Mucosa of stomach (tissue), 1 donor: ENCODE data around the gene ADCY10.
"Not testable (repeated sequence)": the region's sequence is repeated elsewhere in the genome, so short reads cannot be mapped to it uniquely, and the experiment has no call there.

Source experiments
- H3K27me3 ChIP-seq: one replicate; pipeline ENCODE4 v1.7.0; 2013; ENCODE audit warnings: mild to moderate bottlenecking, low read length; ENCODE audit not compliant: control insufficient read depth, insufficient read depth
- H3K36me3 ChIP-seq: one replicate; pipeline ENCODE4 v1.7.0; 2013; ENCODE audit warnings: low read length; ENCODE audit not compliant: control insufficient read depth, insufficient read depth
- H3K4me1 ChIP-seq: one replicate; pipeline ENCODE4 v1.7.0; 2013; ENCODE audit warnings: mild to moderate bottlenecking, low read length; ENCODE audit not compliant: control insufficient read depth, insufficient read depth
- H3K4me3 ChIP-seq: one replicate; pipeline ENCODE4 v1.7.0; 2013; ENCODE audit warnings: low read length
- H3K9ac ChIP-seq: one replicate; pipeline ENCODE4 v1.7.0; 2013; ENCODE audit warnings: mild to moderate bottlenecking, low read length, moderate library complexity
- H3K9me3 ChIP-seq: one replicate; pipeline ENCODE4 v1.7.0; 2013; ENCODE audit warnings: mild to moderate bottlenecking, low read length, moderate library complexity; ENCODE audit not compliant: control insufficient read depth
- donor health status: Pancreatic carcinoma.

ADCY10 gene

DNA sequence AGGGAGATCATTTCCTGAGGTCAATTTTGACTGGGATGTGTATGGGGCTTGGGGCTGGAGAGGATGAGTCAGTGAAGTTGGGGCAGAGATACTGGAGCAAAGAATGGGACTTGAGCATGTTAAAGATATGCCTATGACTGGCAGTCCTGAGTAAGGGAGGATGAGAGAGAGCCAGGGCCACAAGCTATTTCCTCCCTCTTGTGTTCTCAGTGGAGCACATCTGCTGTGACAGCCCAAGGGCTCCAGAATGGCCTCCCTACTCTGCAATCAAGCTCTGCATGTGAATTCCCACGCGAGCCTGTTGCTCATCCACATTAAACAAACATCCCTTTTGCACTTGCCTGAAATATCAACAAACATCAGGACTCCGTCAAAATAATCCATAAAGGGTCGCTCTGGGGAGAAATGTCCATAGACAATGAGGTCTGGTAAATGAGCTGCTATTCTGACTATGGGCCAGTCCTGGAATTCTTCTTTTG lies 9.2 kb downstream of the ADCY10 start:
- no peaks in the 10 kb centered on the region for H3K27me3 ChIP-seq
- no peak overlapping the region for H3K9ac ChIP-seq
- H3K4me1 ChIP-seq, result no peaks in the 10 kb centered on the region

GRCh38 chr1:167900907-167901306 lies 13.0 kb downstream of the ADCY10 start:
- no peaks in the 10 kb centered on the region for H3K36me3 ChIP-seq
- no peaks in the 10 kb centered on the region for H3K4me1 ChIP-seq
- no peak overlapping the region for H3K9ac ChIP-seq
- no peak overlapping the region for H3K4me3 ChIP-seq
- no peaks in the 10 kb centered on the region for H3K9me3 ChIP-seq
- no peaks in the 10 kb centered on the region for H3K27me3 ChIP-seq

More for the DNA sequence above, 9.2 kb downstream of the ADCY10 start:
- Histone ChIP-seq H3K4me3 (no peak overlapping the region), H3K36me3 (no peaks in the 10 kb centered on the region), H3K9me3 (no peaks in the 10 kb centered on the region)

GRCh38 chr1:167899253-167899681 lies 14.7 kb downstream of the ADCY10 start:
- H3K4me3 ChIP-seq, result no peak overlapping the region
- H3K27me3 ChIP-seq, result no peaks in the 10 kb centered on the region
- no peaks in the 10 kb centered on the region for H3K4me1 ChIP-seq
- no peaks in the 10 kb centered on the region for H3K9me3 ChIP-seq
- H3K9ac ChIP-seq, result no peak overlapping the region
- H3K36me3 ChIP-seq, result no peaks in the 10 kb centered on the region

DNA sequence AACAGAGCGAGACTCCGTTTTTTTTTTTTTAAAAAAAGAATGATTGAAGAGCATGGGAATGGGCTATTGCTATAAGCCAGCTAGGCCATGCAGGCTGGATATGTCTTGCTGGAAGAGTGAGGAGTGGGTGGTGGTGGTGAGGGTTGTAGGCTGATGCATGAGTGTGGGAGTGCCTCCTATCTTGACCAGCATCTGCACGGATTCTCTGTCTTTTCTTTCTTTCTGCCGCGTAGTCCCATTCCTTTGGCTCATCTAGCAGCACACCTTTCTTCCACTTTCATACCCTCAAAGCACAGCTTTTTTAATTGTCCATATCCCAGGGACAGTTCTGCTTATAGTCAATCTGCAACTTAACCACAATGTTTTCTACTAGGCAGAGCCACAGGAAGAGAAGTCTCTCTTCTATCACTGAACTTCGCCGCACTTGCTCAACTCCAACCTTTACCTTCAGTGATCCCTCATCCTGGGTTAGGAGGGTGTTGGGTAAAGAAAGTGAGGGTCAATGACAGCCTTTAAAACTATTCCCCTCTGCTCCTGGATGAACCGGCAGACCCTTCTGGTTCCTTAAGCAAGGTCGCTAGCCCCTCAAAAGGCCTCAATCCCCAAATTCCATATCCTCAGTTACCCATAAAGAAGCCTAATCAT lies 15.2 kb downstream of the ADCY10 start:
- Histone ChIP-seq H3K4me3 (no peak overlapping the region), H3K27me3 (no peaks in the 10 kb centered on the region), H3K4me1 (no peaks in the 10 kb centered on the region), H3K36me3 (no peaks in the 10 kb centered on the region), H3K9me3 (no peaks in the 10 kb centered on the region), H3K9ac (no peak overlapping the region)

DNA sequence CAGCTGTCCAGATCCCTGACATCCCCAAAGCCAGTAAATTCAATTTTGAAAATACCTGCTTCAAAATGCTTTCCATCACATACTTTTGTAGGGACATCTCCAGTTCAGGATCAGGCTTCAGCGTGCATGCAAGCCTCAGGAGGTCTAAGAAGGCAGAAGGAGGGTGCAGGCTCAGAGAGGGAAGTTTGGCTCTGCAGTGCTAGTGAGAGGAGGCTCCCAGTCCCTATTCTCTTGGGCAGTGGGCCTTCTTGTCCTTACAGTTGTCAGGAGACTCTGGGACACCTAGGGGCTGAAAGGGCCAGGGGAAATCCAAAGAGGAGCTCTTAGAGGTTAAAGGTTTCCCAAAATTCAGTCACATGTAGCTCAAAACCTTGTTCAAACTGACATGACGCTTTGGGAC lies 20.1 kb downstream of the ADCY10 start:
- Histone ChIP-seq H3K4me1 (no peaks in the 10 kb centered on the region), H3K9ac (no peak overlapping the region), H3K27me3 (no peaks in the 10 kb centered on the region), H3K36me3 (no peaks in the 10 kb centered on the region), H3K4me3 (no peak overlapping the region), H3K9me3 (no peaks in the 10 kb centered on the region)

GRCh38 chr1:167890400-167890799 lies 23.5 kb downstream of the ADCY10 start:
- no peaks in the 10 kb centered on the region for H3K36me3 ChIP-seq
- H3K9ac ChIP-seq, result no peak overlapping the region
- no peaks in the 10 kb centered on the region for H3K4me1 ChIP-seq
- H3K27me3 ChIP-seq, result no peaks in the 10 kb centered on the region
- no peak overlapping the region for H3K4me3 ChIP-seq
- no peaks in the 10 kb centered on the region for H3K9me3 ChIP-seq

- not testable (repeated sequence) for H3K9ac ChIP-seq, H3K27me3 ChIP-seq, H3K4me1 ChIP-seq, H3K9me3 ChIP-seq, H3K36me3 ChIP-seq, H3K4me3 ChIP-seq
These were observed 26.7 kb downstream of the ADCY10 start for GRCh38 chr1:167887187-167887586.

DNA sequence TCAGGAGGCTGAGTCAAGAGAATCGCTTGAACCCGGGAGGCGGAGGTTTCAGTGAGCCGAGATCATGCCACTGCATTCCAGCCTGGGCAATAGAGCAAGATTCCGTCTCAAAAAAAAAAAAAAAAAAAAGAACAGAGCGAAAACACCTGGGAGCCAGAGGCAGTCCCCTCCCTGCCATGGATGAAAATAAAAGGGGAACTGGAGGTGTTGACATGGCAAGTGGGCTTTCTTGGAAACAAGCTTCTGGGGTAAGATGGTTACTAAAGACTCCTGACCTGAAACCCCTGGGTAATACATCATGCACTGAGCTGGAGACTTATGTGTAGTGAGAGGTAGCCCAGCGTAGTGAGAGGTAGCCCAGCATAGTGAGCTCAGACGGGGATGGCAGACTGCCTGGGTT lies 31.6 kb downstream of the ADCY10 start:
- H3K36me3 ChIP-seq, result no peaks in the 10 kb centered on the region
- no peaks in the 10 kb centered on the region for H3K9me3 ChIP-seq
- no peak overlapping the region for H3K4me3 ChIP-seq
- H3K27me3 ChIP-seq, result no peaks in the 10 kb centered on the region
- H3K4me1 ChIP-seq, result no peaks in the 10 kb centered on the region
- H3K9ac ChIP-seq, result no peak overlapping the region

- no peaks in the 10 kb centered on the region for H3K36me3 ChIP-seq
- H3K27me3 ChIP-seq, result no peaks in the 10 kb centered on the region
- no peak overlapping the region for H3K9ac ChIP-seq
- no peaks in the 10 kb centered on the region for H3K9me3 ChIP-seq
- no peak overlapping the region for H3K4me3 ChIP-seq
- H3K4me1 ChIP-seq, result no peaks in the 10 kb centered on the region
These were observed 32.1 kb downstream of the ADCY10 start for GRCh38 chr1:167881786-167882185.

- Histone ChIP-seq H3K9me3 (no peaks in the 10 kb centered on the region), H3K9ac (no peak overlapping the region), H3K4me1 (no peaks in the 10 kb centered on the region), H3K4me3 (no peak overlapping the region), H3K27me3 (no peaks in the 10 kb centered on the region), H3K36me3 (no peaks in the 10 kb centered on the region)
These were observed 32.9 kb downstream of the ADCY10 start for GRCh38 chr1:167881069-167881468.

DNA sequence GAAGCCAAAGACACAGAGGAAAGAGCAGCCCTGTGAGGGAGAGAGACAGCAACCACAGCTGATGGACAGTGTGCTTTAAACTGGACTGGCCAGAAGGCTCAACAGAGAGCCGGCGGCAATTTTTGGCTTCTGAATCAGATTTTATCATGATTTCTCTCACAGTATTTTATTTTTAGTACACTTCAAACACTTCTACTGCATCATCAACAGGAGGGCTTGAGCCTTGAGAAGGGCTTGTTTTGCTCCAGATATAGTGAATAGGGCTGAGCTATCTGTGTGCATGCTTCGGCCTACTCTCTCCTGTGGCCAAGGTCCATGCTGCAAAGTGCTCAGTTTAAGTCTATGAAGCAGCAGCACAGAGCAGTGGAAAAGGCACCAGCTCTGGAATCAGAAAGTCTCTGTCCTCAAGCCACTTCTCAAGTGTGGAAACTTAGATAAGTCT lies 33.3 kb downstream of the ADCY10 start:
- H3K27me3 ChIP-seq, result no peaks in the 10 kb centered on the region
- H3K9ac ChIP-seq, result no peak overlapping the region
- no peak overlapping the region for H3K4me3 ChIP-seq
- H3K9me3 ChIP-seq, result no peaks in the 10 kb centered on the region
- H3K4me1 ChIP-seq, result no peaks in the 10 kb centered on the region
- no peaks in the 10 kb centered on the region for H3K36me3 ChIP-seq

- H3K36me3 ChIP-seq, result no peaks in the 10 kb centered on the region
- no peaks in the 10 kb centered on the region for H3K27me3 ChIP-seq
- no peak overlapping the region for H3K9ac ChIP-seq
- H3K4me3 ChIP-seq, result no peak overlapping the region
- H3K9me3 ChIP-seq, result no peaks in the 10 kb centered on the region
- no peaks in the 10 kb centered on the region for H3K4me1 ChIP-seq
These were observed 34.4 kb downstream of the ADCY10 start for GRCh38 chr1:167879508-167879907.
